ENCODE measurements around the gene FGF2.

Gene FGF2

DNA sequence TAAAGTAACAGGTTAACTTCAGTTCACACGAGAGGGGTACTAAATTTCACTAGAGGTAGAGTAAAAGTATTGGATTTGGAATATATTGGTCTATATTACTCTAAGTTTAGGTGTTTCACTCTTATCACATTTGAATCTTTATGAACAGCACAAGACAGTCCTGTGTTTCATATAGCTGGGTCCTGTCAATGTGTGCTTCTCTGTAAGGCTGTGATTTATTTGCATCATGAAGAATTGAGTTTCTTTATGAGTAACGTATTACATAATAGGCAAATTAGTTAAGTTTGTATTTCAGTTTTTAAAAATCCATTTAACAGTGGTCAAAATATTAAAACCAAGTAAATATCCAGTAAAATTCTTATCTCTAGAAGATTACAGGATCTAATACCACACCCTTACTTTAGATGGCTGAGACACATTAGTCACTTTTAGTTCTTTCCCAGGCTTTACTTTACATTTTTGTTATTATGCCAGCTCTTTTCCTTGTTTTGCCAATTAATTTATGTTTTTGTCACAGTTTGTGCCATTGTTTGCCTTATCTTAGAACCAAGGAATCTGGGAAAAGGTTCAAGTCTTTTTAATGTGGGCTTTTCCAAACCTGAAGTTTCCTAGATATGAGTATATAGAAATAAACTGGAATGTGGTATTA, 63.6 kb downstream of the FGF2 start:
- DNase-seq (ENCODE audit: low read depth), result peak; percentile 53

DNA sequence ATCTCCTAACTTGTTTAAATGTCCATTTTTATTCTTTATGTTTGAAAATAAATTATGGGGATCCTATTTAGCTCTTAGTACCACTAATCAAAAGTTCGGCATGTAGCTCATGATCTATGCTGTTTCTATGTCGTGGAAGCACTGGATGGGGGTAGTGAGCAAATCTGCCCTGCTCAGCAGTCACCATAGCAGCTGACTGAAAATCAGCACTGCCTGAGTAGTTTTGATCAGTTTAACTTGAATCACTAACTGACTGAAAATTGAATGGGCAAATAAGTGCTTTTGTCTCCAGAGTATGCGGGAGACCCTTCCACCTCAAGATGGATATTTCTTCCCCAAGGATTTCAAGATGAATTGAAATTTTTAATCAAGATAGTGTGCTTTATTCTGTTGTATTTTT, 68.2 kb downstream of the FGF2 start:
- DNase-seq (ENCODE audit: low read depth), result no peak

DNA sequence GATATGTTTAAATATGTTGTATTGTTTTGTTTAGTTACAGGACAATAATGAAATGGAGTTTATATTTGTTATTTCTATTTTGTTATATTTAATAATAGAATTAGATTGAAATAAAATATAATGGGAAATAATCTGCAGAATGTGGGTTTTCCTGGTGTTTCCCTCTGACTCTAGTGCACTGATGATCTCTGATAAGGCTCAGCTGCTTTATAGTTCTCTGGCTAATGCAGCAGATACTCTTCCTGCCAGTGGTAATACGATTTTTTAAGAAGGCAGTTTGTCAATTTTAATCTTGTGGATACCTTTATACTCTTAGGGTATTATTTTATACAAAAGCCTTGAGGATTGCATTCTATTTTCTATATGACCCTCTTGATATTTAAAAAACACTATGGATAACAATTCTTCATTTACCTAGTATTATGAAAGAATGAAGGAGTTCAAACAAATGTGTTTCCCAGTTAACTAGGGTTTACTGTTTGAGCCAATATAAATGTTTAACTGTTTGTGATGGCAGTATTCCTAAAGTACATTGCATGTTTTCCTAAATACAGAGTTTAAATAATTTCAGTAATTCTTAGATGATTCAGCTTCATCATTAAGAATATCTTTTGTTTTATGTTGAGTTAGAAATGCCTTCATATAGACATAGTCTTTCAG, 68.8 kb downstream of the FGF2 start:
- no peak for DNase-seq (ENCODE audit: low read depth)

DNA sequence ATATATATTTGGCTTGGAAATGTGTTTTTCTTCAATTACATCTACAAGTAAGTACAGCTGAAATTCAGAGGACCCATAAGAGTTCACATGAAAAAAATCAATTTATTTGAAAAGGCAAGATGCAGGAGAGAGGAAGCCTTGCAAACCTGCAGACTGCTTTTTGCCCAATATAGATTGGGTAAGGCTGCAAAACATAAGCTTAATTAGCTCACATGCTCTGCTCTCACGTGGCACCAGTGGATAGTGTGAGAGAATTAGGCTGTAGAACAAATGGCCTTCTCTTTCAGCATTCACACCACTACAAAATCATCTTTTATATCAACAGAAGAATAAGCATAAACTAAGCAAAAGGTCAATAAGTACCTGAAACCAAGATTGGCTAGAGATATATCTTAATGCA, 69.6 kb downstream of the FGF2 start:
- no peak for DNase-seq (ENCODE audit: low read depth)

DNA sequence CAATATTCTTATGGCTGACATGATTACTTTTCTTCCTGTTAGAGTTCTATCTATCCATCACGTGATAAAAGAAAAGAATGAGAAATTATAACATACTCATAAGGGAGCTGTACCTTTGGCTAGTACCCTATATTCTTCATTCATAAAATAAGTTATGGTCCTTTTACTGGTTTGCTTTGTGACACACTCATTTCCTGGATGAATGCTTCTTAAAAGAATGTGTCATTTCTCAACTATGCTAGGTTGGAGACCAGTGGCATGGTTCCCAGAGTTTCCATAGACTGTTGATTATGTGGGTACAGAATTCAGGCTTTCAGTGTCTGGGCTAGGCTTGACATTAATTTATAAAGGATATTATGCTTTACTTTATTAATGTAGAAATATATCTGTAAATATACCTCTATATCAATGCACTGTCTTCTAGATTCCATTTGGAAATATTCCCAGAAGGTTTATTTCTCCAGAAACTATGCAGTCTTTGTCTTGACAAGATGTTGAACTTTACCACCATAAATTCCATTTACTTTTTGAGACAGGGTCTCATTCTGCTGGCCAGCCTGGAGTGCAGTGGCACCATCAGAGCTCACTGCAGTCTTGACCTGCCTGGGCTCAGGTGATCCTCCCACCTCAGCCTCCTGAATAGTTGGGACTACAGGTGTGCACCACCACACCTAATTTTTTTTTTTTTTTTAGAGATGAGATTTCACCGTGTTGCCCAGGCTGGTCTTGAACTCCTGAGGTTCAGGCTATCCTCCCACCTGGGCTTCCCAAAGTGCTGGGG, 71.9 kb downstream of the FGF2 start:
- DNase-seq (ENCODE audit: low read depth), result peak; percentile 95

DNA sequence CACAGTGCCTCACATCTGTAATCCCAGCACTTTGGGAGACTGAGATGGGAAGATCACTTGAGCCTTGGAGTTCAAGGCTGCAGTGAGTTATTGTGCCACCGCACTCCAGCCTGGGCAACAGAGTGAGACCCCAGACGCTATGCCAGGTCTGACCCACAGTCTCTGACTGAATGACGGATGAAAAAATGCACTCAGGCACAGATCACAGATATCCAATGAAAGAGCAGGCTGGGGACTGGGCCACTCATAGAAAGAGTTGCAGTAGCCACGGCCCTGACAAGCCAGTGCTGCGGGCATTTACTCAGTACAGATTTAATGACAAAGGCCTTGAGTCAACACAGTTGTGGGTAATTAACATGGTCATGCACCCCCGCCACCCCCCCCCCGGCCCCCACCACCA, 73.1 kb downstream of the FGF2 start:
- no peak for DNase-seq (ENCODE audit: low read depth)

DNA sequence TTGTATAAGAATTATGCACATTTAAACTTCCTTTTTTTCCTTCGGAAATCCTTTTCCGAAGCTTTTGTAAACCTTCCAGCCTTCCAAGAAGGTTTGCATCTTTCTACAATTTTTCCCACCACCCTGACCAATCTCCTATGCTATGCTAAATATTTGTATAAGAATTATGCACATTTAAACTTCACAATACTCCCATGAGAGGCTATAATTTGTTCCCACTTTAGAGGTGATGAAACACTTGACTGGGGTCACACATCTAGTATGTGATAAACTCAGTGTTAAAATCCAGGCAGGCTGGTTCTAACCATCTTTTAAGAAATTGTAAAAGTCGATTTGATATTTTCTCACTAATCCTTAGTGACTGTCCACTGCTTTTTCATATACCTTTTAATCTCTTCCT, 73.7 kb downstream of the FGF2 start:
- DNase-seq (ENCODE audit: low read depth), result no peak

DNA sequence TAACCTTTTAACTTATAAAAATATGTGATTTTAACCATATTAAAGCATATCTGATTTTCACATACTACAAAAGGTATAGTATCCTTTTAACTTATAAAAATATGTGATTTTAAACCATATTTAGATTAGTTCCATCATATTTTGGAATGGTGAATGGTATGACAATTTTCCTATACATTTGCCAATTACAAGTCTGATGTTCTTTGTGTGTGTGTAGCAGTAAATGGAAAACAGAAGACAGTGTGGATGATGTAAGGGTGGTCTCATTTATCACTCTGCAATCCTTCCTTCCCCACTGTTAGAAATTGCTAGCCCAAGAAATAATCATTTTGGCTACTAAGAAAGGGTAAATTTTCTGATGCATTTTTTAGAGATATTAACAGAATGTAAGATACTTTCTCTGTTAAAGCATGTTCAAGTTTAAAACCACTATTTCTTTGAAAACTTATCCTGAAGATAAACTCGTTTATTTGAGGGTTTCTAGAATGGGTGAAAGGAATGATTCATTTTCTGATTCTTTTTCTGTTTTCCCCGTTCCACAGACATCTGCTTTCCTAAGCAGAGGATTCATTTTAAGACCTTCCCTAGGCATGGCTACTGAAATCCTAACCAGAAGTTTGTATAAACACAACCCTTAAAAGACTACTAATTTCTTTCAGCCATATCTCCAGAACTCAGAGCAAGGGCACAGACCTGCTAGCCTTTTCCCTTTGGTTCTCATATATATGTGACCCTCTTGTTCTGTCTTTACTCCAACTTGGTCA, 74.8 kb downstream of the FGF2 start:
- DNase-seq (ENCODE audit: low read depth), result no peak

DNA sequence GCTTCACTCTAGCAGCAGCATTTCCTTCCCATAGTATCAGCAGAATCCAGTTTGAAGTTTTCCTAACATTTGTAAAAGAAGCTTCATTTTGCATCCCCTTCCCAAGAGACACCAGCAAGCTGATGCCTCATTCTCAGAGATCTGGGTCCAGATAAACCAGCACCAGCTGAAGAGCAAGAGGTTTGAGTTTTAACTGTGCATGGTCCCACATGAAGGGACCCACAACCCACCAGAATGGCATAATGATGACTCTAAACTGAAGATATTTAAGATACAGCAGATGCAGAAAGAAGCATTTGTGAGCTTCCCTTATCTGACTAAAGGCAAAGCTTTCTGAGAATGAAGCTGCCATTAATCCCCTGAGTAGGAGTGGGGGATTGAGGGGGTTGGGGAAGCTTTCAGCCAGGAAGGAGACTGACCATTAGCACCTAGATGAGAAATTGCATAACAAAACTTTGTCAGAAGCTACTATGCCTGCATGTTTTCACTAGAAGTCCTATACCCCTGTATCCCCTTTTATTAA, 77.2 kb downstream of the FGF2 start:
- no peak for DNase-seq (ENCODE audit: low read depth)

DNA sequence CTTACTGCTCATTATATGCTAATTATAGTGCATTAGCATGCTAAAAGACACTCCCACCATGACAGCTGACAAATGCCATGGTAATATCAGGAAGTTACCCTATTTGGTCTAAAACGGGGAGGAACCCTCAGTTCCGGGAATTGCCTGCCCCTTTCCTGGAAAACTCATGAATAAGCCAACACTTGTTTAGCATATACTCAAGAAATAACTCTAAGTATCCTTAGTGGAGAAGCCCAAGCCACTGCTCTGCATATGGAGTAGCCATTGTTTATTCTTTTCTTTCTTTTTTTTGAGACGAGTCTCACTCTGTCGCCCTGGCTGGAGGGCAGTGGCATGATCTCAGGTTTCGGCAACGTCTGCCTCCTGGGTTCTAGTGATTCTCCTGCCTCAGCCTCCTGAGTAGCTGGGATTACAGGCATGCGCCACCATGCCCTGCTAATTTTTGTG, 80.3 kb downstream of the FGF2 start:
- no peak for DNase-seq (ENCODE audit: low read depth)

DNA sequence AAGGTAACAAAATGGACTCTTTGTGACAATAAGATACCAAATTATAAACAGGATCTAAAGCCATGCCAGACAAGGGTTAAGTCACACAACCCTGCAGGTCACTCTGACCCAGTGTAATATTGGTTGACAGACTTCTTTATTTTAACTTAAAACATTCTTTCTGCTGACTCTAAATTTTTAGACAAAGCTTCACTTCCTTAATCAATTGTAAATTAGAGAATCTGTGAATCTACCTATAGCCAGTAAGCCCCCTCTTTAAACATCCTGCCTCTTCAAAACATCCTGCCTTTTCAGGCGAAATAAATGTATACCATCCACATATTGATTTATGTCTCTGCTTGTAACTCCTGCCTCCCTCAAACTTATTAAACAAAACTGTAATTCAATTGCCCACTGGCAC, 81.6 kb downstream of the FGF2 start:
- no peak for DNase-seq (ENCODE audit: low read depth)

DNA sequence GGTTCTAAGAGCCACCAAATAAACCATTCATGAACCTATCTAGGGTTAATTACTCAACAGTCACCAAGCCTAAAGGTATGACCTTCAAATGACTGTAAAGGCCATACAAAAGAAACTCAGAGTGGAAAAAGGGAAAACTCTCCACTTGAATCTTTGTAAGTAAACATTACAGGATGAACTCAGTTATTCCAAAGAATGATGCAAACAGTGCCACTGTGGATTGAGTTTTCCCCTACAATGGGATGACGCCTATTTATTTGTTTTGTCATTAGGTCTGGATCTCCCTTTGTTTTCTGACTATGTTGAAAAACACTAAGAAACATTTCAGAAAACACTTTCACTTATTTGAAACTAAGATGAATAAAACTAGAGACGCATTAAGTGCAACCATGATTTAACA, 83.1 kb downstream of the FGF2 start:
- no peak for DNase-seq (ENCODE audit: low read depth)

DNA sequence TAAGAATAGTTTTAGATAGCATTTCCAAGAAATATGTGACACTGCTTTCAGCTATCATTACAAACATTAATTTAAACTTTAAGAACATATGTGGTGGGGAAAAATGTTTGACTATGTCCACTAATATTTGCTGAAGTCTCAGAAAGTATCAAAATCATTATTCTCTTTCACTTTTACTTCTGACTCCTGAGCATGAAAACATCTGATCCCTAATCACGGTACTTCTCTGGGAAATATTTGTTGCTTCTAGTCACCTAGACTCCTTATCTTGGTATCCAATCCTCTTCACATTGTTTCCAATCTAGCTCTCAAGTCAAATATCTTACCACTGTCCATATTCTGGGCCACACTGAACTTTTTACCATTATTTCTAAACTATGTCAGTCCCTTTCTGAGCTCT, 85.0 kb downstream of the FGF2 start:
- no peak for DNase-seq (ENCODE audit: low read depth)

DNA sequence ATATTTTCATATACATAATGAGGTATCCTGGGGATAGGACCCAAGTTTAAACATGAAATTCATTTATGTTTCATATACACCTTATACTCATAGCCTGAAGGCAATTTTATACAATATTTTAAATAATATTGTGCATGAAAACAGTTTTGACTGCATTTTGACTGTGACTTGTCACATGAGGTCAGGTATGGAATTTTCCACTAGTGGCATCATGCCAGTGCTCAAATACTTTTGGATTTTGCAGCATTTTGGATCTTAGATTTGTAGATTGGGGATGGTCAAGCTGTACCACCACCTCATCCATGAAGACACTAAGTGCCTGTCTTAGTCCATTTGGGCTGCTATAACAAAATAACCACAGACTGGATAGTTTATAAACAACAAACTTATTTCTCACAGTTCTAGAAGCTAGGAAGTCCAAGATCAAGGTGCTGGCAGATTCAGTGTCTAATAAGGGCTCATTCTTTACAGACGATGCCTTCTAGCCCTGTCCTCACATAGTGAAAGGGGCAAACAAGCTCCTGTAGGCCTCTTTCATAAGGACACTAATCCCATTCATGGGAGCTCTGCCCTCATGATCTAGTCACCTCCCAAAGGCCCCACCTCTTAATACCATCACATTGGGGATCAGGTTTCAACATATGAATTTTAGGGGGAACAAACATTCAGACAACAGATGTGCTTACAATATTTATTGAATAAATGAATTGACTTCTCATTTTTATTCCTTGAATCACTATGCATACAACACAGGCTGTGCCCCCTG, 86.4 kb downstream of the FGF2 start:
- no peak for DNase-seq (ENCODE audit: low read depth)

DNA sequence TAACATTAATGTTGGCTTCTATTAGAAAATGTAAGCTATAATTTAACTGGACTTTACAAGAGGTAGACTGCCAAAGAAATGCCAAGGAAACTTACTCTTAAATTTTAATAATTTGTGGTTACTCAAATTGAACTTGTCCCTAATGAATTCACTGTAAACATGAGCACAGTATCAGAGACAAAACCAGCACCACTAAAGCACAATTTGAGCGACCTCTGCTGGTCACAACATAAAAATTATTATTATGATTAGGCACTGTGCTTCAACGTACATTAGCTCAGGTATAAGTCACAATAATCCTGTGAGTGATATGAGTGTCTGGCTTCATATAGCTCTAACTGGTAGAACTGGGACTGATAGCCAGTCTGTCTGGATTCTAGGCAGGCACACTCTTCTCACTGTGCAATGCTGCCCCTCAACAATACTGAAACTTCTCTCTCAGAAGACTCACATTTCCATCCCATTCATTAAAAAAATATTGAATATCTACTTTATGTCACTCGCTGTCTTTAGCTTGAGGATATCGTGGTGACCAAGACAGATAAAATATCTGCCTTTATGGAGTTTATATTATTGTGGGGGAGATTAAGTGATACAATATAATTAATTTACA, 87.8 kb downstream of the FGF2 start:
- peak; percentile 66 for DNase-seq (ENCODE audit: low read depth)

DNA sequence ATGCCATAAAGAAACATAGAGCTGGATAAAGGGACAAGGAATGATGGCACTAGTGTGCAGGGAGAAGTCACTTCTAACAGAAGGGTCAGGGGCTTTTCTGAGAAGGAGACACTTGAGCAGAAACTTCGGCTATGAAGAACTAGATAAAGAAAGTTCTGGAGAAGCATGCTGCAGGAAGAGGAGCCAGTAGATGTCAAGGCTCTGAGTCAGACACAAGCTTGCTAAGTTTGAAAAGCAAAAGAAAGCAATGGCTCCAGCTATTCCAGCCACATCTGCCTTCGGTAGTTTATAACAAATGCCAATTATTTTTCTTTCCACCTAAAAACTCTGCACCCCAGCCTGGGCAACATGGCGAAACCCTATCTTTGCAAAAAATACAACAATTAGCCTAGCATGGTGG, 88.3 kb downstream of the FGF2 start:
- peak; percentile 80 for DNase-seq (ENCODE audit: low read depth)

DNA sequence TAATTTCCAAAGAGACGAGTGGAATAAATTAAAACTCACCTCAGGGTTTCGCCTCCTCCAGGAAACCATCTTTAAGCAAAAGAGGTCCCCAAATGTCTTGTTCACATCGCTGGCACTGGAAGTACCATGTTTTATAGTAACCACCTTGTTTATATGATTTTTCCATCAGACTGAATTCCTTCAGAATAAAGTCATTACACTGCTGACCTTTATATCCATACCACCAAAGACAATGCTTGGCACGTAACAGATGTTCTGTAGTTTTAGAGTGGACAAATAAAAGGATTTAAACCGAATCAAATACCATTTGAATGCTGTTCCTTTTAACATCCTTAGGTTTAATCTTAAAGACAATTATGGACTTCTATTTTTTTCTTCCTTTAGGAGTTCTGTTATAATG, 91.1 kb downstream of the FGF2 start:
- DNase-seq (ENCODE audit: low read depth), result no peak

DNA sequence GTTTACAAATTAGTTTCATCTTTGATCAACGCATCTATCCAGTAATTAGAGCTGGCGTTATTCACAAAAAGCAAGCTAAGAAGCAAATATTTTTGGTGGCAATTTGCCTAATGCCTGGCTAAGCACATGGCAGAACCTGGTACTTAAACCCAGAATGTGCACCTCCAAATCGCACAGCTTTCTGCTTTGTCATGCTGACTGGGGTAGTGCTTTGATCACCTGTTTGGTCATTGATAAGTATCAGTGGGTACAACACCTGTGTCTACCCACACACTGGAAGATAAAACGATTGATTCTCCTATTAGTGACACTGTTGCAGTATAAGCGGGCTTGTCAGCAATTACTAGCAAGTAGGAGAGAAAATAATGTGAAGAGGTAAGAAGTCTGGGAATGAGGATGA, 93.8 kb downstream of the FGF2 start:
- no peak for DNase-seq (ENCODE audit: low read depth)

DNA sequence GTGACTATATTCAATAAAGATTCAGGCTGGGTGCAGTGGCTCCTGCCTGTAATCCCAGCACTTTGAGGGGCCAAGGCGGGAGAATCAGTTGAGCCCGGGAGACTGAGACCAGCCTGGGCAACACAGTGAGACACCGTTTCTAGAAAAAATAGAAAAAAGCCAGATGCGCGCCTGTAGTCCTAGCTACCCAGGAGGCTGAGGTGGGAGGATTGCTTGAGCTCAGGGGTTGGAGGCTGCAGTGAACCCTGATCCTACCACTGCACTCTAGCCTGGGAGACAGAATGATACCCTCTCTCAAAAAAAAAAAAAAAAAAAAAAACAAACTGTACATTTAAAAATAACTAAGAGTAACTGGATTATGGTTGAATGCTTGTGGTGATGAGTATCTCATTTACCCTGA, 94.7 kb downstream of the FGF2 start:
- no peak for DNase-seq (ENCODE audit: low read depth)

DNA sequence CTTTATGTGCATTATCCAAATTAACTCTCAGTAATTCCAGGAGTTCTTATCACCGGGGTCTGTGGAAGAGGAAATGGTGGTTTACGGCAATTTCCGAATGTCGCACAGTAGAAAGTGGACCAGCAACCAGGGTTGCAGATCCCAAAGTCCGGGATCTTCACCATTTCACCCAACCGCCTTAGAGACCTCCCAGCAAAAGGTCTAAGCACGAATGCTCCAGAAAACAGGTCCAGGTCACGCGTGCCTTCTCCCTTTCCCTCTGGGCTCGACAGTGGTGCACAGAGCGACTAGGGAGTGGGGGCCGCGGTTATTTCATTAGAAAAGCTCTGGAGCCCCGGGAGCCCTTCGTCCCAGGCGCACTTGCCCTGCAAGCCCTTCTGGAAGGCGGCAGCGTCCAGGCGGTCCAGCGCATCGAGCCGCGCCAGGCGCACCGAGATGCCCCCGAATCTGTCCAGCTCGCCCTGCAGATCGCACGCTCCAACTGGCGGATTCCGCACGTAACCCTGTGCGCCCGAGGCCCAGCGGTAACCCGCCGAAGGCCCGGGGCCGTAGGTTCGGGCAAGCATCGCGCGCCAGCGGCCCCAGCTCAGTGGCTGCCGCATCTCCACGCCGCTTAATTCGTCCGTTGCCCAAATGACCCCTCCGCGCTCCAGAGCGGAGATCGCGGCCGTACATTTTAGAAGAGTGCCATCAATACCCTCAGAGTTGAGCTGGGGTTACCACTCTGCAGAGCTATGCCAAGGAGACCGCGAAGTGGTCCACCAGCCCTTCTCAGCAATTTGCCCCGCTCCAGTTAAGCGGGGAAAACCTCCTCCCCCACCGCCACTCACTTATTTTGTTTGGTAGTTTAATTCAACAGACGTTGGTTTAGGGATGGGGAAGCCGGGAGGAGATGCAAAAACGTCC, 95.6 kb downstream of the FGF2 start, which contains the start of gene NUDT6:
Gene NUDT6 (minus strand): TSS at position 627 of the 906 bp plus-strand sequence. CDS start 25 bp downstream, at position 602.
- peak; percentile 78 for DNase-seq (ENCODE audit: low read depth)

Data from EH (cell line).